Measurements from ENCODE around the gene ZSWIM1.
"Not testable (repeated sequence)": the region's sequence is repeated elsewhere in the genome, so short reads cannot be mapped to it uniquely, and the experiment has no call there.

The ZSWIM1 gene

DNA sequence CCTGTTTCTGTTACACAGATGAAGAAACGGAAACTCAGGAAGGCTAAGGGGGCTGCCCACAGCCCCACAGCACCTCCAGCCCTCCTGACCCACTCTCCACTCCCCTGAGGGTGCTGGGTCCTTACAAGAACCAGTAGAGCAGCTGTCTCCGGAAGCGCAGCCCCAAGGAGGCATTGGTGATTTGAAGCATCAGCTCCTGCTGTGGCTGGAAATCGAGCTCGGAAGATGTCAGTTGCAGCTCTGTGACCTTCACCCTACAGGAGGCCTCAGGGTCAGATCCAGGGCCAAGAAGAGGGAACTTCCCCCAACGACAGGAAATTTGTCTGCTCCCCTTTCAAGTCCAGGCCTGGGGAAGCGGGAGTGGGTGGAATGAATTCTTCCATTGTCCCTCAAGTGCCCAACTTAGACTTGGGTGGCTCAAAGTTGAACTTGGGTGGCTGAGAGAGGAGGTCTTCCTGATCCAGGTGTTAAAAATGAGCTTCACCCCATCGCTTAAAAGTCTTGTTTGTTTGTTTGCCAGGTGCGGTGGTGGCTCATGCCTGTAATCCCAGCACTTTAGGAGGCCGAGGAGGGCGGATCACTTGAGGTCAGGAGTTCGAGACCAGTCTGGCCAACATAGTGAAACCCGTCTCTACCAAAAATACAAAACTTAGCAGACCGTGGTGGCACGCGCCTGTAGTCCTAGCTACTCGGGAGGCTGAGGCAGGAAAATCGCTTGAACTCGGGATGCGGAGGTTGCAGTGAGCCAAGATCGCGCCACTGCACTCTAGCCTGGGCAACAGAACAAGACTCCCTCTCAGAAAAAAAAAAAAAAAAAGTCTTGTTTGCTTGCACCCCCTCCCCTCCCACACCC, 29.0 kb downstream of the ZSWIM1 start:
- DNase-seq = no peak

DNA sequence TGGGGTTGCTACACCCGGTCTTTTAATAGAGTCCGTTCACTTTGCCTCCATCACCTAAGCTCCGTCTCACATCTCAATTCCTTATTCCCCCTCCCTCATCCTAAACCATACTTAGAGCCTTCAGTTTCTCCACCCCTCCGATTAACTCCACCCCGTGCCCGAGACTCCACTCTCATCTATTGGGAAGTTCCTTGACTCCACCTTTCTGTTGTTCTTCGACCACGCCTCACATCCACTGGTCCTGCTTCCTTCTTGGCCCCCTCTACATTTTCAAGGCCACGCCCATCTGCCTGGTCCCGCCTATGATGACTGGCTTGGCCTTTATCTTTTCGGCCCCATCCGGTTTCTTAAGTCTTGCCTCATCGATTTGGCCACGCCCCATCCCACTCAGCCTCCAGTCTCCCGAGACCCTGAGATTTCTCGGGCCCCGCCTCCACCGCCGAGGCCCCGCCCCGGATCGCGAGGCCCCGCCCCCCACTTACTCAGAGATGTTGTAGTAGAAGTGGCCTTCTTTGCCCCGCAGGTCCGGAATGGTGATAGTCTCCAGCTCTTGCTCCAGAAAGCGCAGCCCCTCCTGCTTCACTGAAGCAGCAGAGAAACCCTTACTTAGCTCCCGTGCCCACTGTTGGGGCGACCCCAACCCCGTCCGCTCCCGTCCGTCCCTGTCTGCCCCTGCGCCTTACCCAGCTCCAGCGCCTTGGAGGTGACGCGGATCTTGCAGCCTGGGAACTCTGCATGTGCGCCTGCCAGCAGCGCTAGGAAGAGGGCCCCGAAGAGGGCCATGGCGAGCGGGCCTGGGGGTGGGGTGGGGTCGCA, 29.9 kb downstream of the ZSWIM1 start:
- DNase-seq = peak; percentile 100

DNA sequence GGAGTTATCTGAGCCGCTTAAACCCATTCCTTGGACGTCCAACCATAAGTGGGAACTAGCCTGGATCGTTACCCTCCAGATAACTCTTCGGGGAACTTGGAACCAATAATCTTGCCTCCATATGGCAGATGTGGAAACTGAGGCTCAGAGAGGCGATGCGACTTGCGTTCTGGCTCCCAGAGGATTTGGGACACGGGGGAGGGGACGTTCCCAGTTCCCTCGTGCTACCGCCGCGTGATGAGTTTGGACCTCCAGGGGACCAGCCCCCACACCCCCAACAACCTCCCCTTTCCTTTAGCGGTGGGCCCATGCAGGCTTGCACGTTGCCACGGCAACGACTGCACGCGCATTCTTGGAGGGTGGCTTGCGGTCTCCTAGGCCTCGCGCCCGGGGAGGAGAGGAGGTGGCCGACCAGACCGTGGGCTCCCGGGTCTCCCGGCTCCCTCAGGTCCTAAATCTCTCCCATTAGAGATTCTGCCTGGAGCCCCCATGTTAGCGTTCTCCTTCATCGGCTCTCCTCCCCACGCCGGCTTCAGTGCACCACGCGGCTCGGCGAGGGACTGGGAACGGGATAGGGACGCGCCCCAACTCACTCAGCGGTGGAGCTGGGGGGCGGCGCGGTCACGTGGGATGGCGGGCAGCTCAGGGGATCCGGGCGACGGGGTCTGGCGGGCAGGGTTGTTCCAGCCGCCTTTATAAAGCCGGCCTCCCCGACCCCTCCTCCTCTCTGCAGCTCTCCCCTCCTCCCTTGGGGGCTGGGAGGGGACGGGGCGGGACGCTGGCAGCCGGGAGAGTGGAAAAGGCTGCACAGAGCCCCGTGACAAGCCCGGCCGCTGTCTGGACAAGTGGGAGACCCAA, 30.7 kb downstream of the ZSWIM1 start, which contains the start of gene PLTP:
TSS of gene PLTP (minus strand) at position 670 of the 858 bp plus-strand sequence. CDS start 703 bp downstream, outside the sequence.
- DNase-seq = peak; percentile 83

- DNase-seq = no peak
Observed at GRCh38 chr20:45912344-45912682, 31.3 kb downstream of the ZSWIM1 start.

- no peak for DNase-seq
Observed at GRCh38 chr20:45913116-45913515, 32.1 kb downstream of the ZSWIM1 start.

GRCh38 chr20:45917790-45918141, 36.7 kb downstream of the ZSWIM1 start:
- peak; percentile 42 for DNase-seq

DNA sequence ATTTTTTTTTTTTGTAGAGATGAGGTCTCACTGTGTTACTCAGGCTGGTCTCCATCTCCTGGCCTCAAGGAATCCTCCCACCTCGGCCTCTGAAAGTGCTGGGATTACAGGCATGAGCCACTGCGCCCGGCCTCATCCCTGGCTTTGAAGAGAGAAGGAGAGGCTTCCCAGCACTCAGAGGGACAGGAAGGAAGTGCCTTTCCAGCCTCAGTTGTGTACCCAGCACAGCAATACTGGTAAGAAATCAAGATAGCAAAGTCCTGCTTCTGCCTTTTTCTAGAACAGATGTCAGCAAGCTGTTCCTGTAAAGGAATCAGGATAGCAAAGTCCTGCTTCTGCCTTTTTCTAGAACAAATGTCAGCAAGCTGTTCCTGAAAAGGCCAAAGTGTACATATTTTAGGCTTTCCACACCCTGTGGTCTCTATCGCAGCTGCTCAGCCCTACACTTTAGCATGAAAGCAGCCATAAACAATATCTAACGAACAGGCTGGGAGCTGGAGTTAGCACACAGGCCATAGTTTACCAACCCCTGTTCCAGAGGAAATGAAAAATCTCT, 37.2 kb downstream of the ZSWIM1 start:
- DNase-seq = no peak

DNA sequence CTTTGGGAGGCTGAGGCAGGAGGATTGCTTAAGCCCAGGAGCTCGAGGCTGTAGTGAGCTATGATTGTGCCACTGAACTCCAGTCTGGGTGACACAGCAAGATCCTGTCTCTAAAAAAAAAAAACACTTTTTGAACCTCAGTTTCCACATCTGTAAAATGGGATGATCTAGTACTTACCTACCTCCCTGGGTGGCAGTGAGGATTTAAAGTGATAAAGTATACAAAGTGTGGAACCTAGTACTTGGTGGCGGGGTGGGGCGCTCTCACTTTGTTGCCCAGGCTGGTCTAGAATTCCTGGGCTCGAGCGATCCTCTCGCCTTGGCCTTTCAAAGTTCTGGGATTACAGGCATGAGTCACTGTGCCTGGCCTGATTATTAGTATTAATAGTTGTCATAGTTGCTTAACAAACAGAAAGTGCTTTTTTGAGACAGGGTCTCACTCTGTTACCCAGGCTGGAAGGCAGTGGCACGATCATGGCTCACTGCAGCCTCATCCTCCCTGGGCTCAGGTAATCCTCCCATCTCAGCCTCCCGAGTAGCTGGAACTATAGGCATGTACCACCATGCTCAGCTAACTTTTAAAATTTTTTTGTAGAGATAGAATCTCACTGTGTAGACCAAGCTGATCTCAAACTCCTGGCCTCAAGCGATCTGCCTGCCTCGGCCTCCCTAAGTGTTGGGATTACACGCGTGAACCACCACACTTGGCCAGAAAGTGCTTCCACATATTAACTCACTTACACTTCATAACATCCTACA, 37.9 kb downstream of the ZSWIM1 start:
- DNase-seq = no peak

DNA sequence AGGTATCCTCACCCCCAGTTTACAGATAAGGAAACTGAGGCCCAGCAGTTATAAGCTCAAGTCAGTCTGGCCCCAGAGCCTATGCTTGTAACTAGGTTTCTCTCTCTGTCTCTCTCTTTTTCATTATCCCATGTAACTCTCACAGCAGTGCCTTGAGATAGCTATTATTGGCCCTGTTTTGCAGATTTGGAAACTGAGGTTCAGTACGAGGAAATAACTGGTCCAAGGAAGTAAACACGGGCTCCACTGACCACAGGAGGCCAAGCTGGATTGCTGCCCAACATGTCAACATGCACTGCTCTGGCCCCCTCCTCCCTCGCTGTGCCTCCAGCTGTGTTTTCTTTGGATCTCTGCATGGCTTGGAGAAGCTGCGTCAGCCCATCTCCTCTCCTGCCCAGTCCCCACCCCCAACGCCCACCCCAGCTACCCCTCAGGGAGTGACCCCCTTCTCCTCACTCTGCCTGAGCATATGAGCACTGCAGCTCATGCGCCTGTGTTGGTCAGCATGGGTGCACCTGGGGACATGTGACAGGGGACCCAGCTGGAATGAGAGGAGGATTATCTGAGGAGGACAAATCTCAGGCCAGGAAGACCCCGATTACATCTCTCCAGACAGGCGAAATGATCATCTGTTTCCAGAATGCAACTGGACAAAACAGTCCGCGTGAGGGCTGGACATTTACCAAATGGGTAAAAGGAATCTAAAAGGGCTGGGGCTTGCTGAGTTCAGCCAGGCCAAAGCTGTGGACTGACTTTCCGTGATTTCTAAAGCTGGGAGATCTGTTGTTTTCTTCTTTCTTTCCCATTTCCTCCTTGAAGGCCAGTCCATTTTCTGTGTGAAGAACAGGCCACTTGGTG, 38.7 kb downstream of the ZSWIM1 start:
- peak; percentile 73 for DNase-seq

DNA sequence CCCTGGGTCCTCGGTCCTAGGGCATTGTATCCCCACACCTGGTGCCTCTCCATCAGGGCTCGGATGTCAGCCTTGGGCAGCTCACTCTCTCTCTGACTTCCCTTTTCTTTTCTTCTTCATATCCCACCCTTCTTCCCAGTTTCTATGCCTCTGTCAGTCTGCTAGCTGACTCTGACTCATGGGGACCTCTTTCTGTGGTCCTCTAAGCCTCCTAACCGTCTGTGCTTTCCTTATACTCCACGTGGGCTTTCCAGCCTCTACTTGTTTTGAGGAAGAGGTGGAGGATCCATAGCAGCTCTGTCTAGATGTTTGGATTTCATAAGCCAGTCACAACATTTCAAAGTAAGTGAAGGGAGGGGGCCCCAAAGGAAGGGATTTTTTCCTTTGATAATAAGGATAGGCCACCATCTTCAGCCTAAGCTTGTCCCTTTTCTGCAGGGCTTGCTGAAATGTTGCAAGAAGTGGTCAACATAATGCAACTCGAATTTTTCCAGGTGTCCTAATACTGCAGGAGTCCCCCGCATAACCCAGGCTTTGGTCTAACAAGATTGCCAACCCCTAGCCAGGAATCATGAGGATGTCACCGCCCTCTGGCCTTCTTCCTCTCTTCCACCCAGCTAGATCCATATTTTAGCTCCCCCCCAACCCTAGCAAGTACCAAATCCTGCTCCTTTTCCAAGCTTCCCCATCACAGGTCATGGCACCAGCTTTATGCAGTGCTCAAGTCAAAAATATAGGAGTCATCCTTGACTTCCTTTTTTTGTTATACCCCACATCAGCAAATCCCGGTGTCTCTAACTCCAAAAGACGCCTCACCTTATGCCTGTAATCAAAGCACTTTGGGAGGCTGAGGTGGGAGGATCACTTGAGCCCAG, 39.7 kb downstream of the ZSWIM1 start:
- DNase-seq = no peak

DNA sequence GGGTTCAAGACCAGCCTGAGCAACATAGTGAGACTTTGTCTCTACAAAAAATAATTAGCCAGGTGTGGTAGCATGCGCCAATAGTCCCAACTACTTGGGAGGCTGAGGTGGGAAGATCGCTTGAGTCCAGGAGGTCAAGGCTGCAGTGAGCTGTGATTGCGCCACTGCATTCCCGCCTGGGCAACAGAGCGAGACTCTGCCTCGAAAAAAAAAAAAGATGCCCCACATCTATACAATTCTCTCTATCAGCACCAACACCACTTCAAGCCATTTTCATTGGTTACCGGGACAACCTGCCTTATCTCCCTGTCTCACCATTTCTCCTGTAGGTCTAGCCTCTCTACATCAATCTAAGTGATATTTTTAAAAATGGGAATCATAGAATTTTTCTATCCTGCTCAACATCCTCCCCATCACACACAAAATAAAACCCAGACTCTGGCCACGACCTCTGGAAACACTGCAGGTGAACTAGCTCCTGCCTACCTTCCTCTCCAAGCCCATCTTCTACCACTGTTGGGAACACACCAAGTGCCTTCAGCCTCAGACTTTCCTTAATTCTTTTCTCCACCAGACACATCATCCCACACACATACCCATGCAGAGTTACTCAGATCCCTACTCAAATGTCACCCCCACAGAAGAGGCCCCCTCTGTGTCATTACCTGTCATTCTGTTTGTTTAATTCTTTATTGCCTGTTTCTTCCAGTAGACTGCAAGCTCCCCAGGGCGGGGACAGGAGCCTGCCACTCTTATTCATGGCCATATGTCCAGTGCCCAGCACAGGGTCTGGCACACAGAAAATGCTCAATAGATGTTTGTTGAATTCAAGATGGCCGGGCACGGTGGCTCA, 40.5 kb downstream of the ZSWIM1 start:
- no peak for DNase-seq

- peak; percentile 36 for DNase-seq
Observed at GRCh38 chr20:45924391-45925261, 43.6 kb downstream of the ZSWIM1 start.

GRCh38 chr20:45925821-45926506, 44.9 kb downstream of the ZSWIM1 start:
- no peak for DNase-seq

- DNase-seq = no peak
Observed at GRCh38 chr20:45926731-45927070, 45.7 kb downstream of the ZSWIM1 start.

GRCh38 chr20:45927071-45927878, 46.2 kb downstream of the ZSWIM1 start:
- DNase-seq = no peak

- not testable (repeated sequence) for DNase-seq
Observed at GRCh38 chr20:45931680-45932079, 50.7 kb downstream of the ZSWIM1 start.
